MG63 (cell line): ENCODE results near the gene TFR2. TPM values are rescaled to one million over a fixed set of nuclear protein-coding genes. Genes with fewer than 3 reads are reported as not detected.

Experiments
- DNase-seq: peaks from one replicate; pipeline ENCODE4 v3.0.0-alpha.2; 2020
- H3K27me3 ChIP-seq: fragments of 250-450 bp; sonication (Bioruptor Pico); 2 replicates; pipeline ENCODE4 v1.5.1; 2020; ENCODE audit warnings: mild to moderate bottlenecking, moderate library complexity
- H3K36me3 ChIP-seq: fragments of 250-450 bp; sonication (Bioruptor Pico); 2 replicates; pipeline ENCODE4 v1.5.1; 2020; ENCODE audit warnings: mild to moderate bottlenecking, moderate library complexity
- H3K4me3 ChIP-seq: fragments of 250-450 bp; sonication (Bioruptor Pico); 2 replicates; pipeline ENCODE4 v1.5.1; 2020; ENCODE audit warnings: mild to moderate bottlenecking, moderate library complexity
- H3K9me3 ChIP-seq: fragments of 250-450 bp; sonication (Bioruptor Pico); 2 replicates; pipeline ENCODE4 v1.5.1; 2020; ENCODE audit warnings: mild to moderate bottlenecking, moderate library complexity
- total RNA-seq: library from RNA; depleted of rRNA; stranded (reverse); fragments of >200 nt; shearing (Covaris generic); gene quantifications from 2 replicates; pipeline ENCODE4 v1.2.3, GENCODE V29; 2014; ENCODE audit warnings: low replicate concordance; rRNA removed

The TFR2 gene
- total RNA-seq, 1 experiment from 2014 or later, result 0.33 TPM

GRCh38 chr7:100575206-100575631 lies 66.1 kb downstream of the TFR2 start:
- DNase-seq, result no peak
- H3K27me3 ChIP-seq, result no peaks in the 10 kb centered on the region
- no peak overlapping the region for H3K4me3 ChIP-seq
- H3K36me3 ChIP-seq, result no peaks in the 10 kb centered on the region
- H3K9me3 ChIP-seq, result no peaks in the 10 kb centered on the region

- Histone ChIP-seq H3K36me3 (no peaks in the 10 kb centered on the region), H3K4me3 (no peak overlapping the region), H3K27me3 (no peaks in the 10 kb centered on the region), H3K9me3 (no peaks in the 10 kb centered on the region)
- DNase-seq, result no peak
Observed at GRCh38 chr7:100574362-100575205, 66.8 kb downstream of the TFR2 start.

GRCh38 chr7:100573691-100574361 lies 67.5 kb downstream of the TFR2 start, which contains the start of gene SAP25:
Gene SAP25 (minus strand): TSS chr7:100573900. CDS start chr7:100573742, 158 bp downstream.
- Histone ChIP-seq H3K36me3 (no peaks in the 10 kb centered on the region), H3K4me3 (no peak within 1 kb of the TSS), H3K27me3 (no peaks in the 10 kb centered on the region), H3K9me3 (no peaks in the 10 kb centered on the region)
- DNase-seq, result no peak

GRCh38 chr7:100572949-100573675 lies 68.2 kb downstream of the TFR2 start:
- no peaks in the 10 kb centered on the region for H3K36me3 ChIP-seq

GRCh38 chr7:100572281-100572948 lies 68.9 kb downstream of the TFR2 start:
- no peaks in the 10 kb centered on the region for H3K27me3 ChIP-seq
- no peaks in the 10 kb centered on the region for H3K9me3 ChIP-seq
- H3K36me3 ChIP-seq, result no peaks in the 10 kb centered on the region
- no peak for DNase-seq
- H3K4me3 ChIP-seq, result no peak overlapping the region

More at GRCh38 chr7:100572949-100573675, 68.2 kb downstream of the TFR2 start:
- Histone ChIP-seq H3K9me3 (no peaks in the 10 kb centered on the region), H3K4me3 (no peak overlapping the region), H3K27me3 (no peaks in the 10 kb centered on the region)
- no peak for DNase-seq

GRCh38 chr7:100571829-100572116 lies 69.6 kb downstream of the TFR2 start:
- DNase-seq, result no peak
- H3K9me3 ChIP-seq, result no peaks in the 10 kb centered on the region
- no peak overlapping the region for H3K4me3 ChIP-seq
- no peaks in the 10 kb centered on the region for H3K36me3 ChIP-seq
- no peaks in the 10 kb centered on the region for H3K27me3 ChIP-seq

GRCh38 chr7:100570954-100571828 lies 70.2 kb downstream of the TFR2 start:
- H3K9me3 ChIP-seq, result no peaks in the 10 kb centered on the region
- DNase-seq, result no peak
- no peak overlapping the region for H3K4me3 ChIP-seq
- no peaks in the 10 kb centered on the region for H3K36me3 ChIP-seq
- H3K27me3 ChIP-seq, result no peaks in the 10 kb centered on the region

Other genes starting within 250 kb of the TFR2 start
- 5.1 and 6.8 TPM in 2 replicates for gene ZCWPW1, start 212.8 kb downstream of the TFR2 start, total RNA-seq
- 46.1 and 57.3 TPM in 2 replicates for gene MEPCE, start 211.7 kb downstream of the TFR2 start, total RNA-seq
- gene PPP1R35, start 205.1 kb downstream of the TFR2 start, total RNA-seq, result 12.9 and 25.1 TPM in 2 replicates
- gene SPACDR, start 177.3 kb downstream of the TFR2 start, total RNA-seq, result 0.56 TPM in 1 of 2 replicates, not detected in the other
- 5.7 and 27.7 TPM in 2 replicates for gene TSC22D4, start 162.3 kb downstream of the TFR2 start, total RNA-seq
- gene NYAP1, start 157.6 kb downstream of the TFR2 start, total RNA-seq, result not detected in 2 replicates
- gene AGFG2, start 102.3 kb downstream of the TFR2 start, total RNA-seq, result 5.8 and 10.2 TPM in 2 replicates
- not detected in 2 replicates for gene SAP25, start 67.7 kb downstream of the TFR2 start, total RNA-seq
- 3.8 and 6.3 TPM in 2 replicates for gene LRCH4, start 55.4 kb downstream of the TFR2 start, total RNA-seq
- 1.0 and 1.2 TPM in 2 replicates for gene FBXO24, start 55.2 kb downstream of the TFR2 start, total RNA-seq
- 53.5 and 1,171 TPM in 2 replicates for gene PCOLCE, start 39.2 kb downstream of the TFR2 start, total RNA-seq
- gene MOSPD3, start 29.0 kb downstream of the TFR2 start, total RNA-seq, result 1.8 and 5.9 TPM in 2 replicates
- not detected in 2 replicates for gene ACTL6B, start 14.9 kb upstream of the TFR2 start, total RNA-seq
- gene GNB2, start 32.2 kb upstream of the TFR2 start, total RNA-seq, result 128 and 174 TPM in 2 replicates
- 9.1 and 9.2 TPM in 2 replicates for gene GIGYF1, start 52.7 kb upstream of the TFR2 start, total RNA-seq
- gene POP7, start 64.6 kb upstream of the TFR2 start, total RNA-seq, result 41.5 and 92.8 TPM in 2 replicates
- not detected in 2 replicates for gene EPO, start 78.9 kb upstream of the TFR2 start, total RNA-seq
- gene ZAN, start 92.0 kb upstream of the TFR2 start, total RNA-seq, result not detected in 2 replicates
- gene EPHB4, start 186.0 kb upstream of the TFR2 start, total RNA-seq, result 42.7 and 72.5 TPM in 2 replicates
- gene SLC12A9, start 211.2 kb upstream of the TFR2 start, total RNA-seq, result 12.0 and 13.6 TPM in 2 replicates
- gene TRIP6, start 225.8 kb upstream of the TFR2 start, total RNA-seq, result 147 and 173 TPM in 2 replicates
- gene SRRT, start 233.6 kb upstream of the TFR2 start, total RNA-seq, result 60.3 and 102 TPM in 2 replicates
- 5.4 and 6.8 TPM in 2 replicates for gene UFSP1, start 248.2 kb upstream of the TFR2 start, total RNA-seq